ENCODE results near the gene ANKRD61. TPM values are rescaled to one million over a fixed set of nuclear protein-coding genes. Genes with fewer than 3 reads are reported as not detected.
"Not testable (repeated sequence)": the region's sequence is repeated elsewhere in the genome, so short reads cannot be mapped to it uniquely, and the experiment has no call there.

ANKRD61 gene
- total RNA-seq, 1 donor from 2014 or later, result not detected

- H3K27ac Mint-ChIP-seq, result no peak overlapping the region
- no peak overlapping the region for H3K4me3 Mint-ChIP-seq
- H3K36me3 Mint-ChIP-seq, result no peaks in the 10 kb centered on the region
- H3K9me3 Mint-ChIP-seq, result no peaks in the 10 kb centered on the region
- no peak for TF ChIP-seq CTCF (IDR thresholded peaks at IDR 0.05; ENCODE audit: unreplicated experiment)
- no peak for DNase-seq (ENCODE audit: low spot score in 2 of 2, unreplicated experiment in 2 of 2)
- no peaks in the 10 kb centered on the region for H3K27me3 Mint-ChIP-seq (ENCODE audit: low read depth)
- H3K4me1 Mint-ChIP-seq, result peaks cover 7% of the 10 kb centered on the region
Observed at GRCh38 chr7:6074612-6075380, 43.6 kb downstream of the ANKRD61 start.

- TF ChIP-seq CTCF (IDR thresholded peaks at IDR 0.05; ENCODE audit: unreplicated experiment), result no peak
- no peaks in the 10 kb centered on the region for H3K9me3 Mint-ChIP-seq
- no peak overlapping the region for H3K4me3 Mint-ChIP-seq
- peaks cover 16% of the 10 kb centered on the region for H3K4me1 Mint-ChIP-seq
- H3K27ac Mint-ChIP-seq, result no peak overlapping the region
- H3K27me3 Mint-ChIP-seq (ENCODE audit: low read depth), result no peaks in the 10 kb centered on the region
- H3K36me3 Mint-ChIP-seq, result no peaks in the 10 kb centered on the region
- no peak for DNase-seq (ENCODE audit: low spot score in 2 of 2, unreplicated experiment in 2 of 2)
Observed at GRCh38 chr7:6078548-6078947, 47.4 kb downstream of the ANKRD61 start.

- H3K4me1 Mint-ChIP-seq, H3K27ac Mint-ChIP-seq: not testable (repeated sequence)
Observed at GRCh38 chr7:6083047-6083446, 51.9 kb downstream of the ANKRD61 start.

More at GRCh38 chr7:6083047-6083446, 51.9 kb downstream of the ANKRD61 start:
- not testable (repeated sequence) for DNase-seq (ENCODE audit: low spot score in 2 of 2, unreplicated experiment in 2 of 2); H3K27me3 Mint-ChIP-seq (ENCODE audit: low read depth); H3K4me3 Mint-ChIP-seq; H3K36me3 Mint-ChIP-seq; H3K9me3 Mint-ChIP-seq

Other genes with a start within 250 kb of the ANKRD61 start
- gene RNF216, start 249.7 kb upstream of the ANKRD61 start, total RNA-seq, result 41.9 to 43.5 TPM (median 42.5 TPM) in 3 replicates
- gene OCM, start 150.6 kb upstream of the ANKRD61 start, total RNA-seq, result 0.45 to 0.49 TPM in 2 of 3 replicates, not detected in the other
- 82.3 to 91.8 TPM (median 90.5 TPM) in 3 replicates for gene CCZ1, start 132.6 kb upstream of the ANKRD61 start, total RNA-seq
- 0.38 to 0.66 TPM (median 0.54 TPM) in 3 replicates for gene RSPH10B, start 60.7 kb upstream of the ANKRD61 start, total RNA-seq
- gene PMS2, start 22.3 kb upstream of the ANKRD61 start, total RNA-seq, result 23.3 to 26.1 TPM (median 25.2 TPM) in 3 replicates
- gene AIMP2, start 22.1 kb upstream of the ANKRD61 start, total RNA-seq, result 24.6 to 26.9 TPM (median 25.2 TPM) in 3 replicates
- 114 to 115 TPM (median 115 TPM) in 3 replicates for gene EIF2AK1, start 27.8 kb downstream of the ANKRD61 start, total RNA-seq
- gene USP42, start 73.6 kb downstream of the ANKRD61 start, total RNA-seq, result 22.5 to 25.8 TPM (median 23.6 TPM) in 3 replicates
- 28.3 to 29.9 TPM (median 29.2 TPM) in 3 replicates for gene CYTH3, start 241.2 kb downstream of the ANKRD61 start, total RNA-seq